HL-60 (cell line): ENCODE results near the gene MELTF.

Source experiments
- DNase-seq, 2 experiments: peaks; one replicate each; pipeline ENCODE4 v3.0.0-alpha.2; 2010 to 2020; ENCODE audit warnings: low read depth in 1 of 2, low spot score in 1 of 2
- H3K27ac ChIP-seq: fragments of 250-450 bp; sonication (Bioruptor Pico); replicated peaks from 2 replicates; pipeline ENCODE4 v1.5.1; 2020; ENCODE audit warnings: mild to moderate bottlenecking, moderate library complexity
- H3K27me3 ChIP-seq: fragments of 250-450 bp; sonication (Bioruptor Pico); 2 replicates; pipeline ENCODE4 v1.5.1; 2021; ENCODE audit warnings: mild to moderate bottlenecking, moderate library complexity; ENCODE audit not compliant: insufficient read depth, poor library complexity, severe bottlenecking
- H3K4me3 ChIP-seq: replicated peaks from 2 replicates; pipeline ENCODE4 v1.5.1; 2011; ENCODE audit warnings: mild to moderate bottlenecking, control low read depth, low read length; ENCODE audit not compliant: insufficient read depth
- GABPA ChIP-seq: IDR thresholded peaks from 2 replicates; pipeline ENCODE4 v1.6.1; 2012; ENCODE audit warnings: low read depth
- POLR2AphosphoS5 ChIP-seq: IDR thresholded peaks from 2 replicates; pipeline ENCODE4 v1.6.1; 2012; ENCODE audit warnings: low read depth
- SPI1 ChIP-seq: IDR thresholded peaks from 2 replicates; pipeline ENCODE4 v1.6.1; 2012; ENCODE audit warnings: low read depth, mild to moderate bottlenecking, borderline replicate concordance
- TF ChIP-seq, protein P1 (sequence below): IDR thresholded peaks from 2 replicates; pipeline ENCODE4 v1.6.1; 2012; ENCODE audit warnings: low read depth; ENCODE audit not compliant: insufficient replicate concordance
- TF ChIP-seq, protein P2 (sequence below): IDR thresholded peaks from one replicate; pipeline ENCODE4 v1.5.1; 2011; ENCODE audit warnings: low read length, control low read depth, inconsistent platforms; ENCODE audit not compliant: insufficient read depth

Gene MELTF

DNA sequence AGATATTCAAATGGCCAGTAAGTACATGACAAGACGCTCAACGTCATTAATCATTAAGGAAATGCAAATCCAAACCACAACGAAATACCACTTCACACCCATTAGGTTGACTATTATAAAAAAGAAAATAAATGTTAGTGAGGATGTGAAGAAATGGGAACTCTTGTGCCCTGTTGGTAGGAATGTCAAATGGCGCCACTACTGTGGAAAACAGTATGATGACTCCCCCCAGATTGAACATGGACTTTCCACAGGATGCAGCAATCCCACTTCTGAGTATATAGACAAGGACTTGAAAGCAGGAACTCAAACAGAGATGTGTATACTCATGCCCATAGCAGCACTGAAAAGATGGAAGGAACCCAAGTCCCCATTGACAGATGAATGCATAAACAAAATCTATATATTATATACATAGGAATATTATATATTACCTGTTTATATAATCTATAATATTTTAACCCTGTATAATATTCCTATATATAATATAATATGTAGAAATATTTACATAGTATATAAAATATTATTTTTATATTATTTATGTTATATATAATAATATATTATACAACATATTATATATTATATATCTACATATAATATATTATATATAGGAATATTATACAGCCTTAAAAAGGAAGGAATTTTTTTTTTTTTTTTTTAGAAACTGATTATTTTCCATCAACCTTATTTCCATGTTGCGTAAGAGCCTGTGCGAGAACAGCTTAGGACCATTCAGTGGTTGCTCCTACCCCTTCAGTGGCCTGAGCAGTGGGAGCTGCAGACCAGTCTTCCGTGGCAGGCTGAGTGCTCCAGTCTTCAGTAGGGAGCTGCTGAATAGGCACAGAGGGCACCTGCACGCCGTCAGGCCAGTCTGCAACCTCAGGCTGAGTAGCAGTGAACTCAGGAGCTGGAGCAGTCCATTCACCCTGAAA, 43.4 kb downstream of the MELTF start:
- H3K27ac ChIP-seq: no peak overlapping the region
- H3K27me3 ChIP-seq: no peaks in the 10 kb centered on the region
- no peak overlapping the region for H3K4me3 ChIP-seq
- no peak for DNase-seq
- TF ChIP-seq SPI1 (no peak), POLR2AphosphoS5 (no peak), GABPA (no peak)
- TF ChIP-seq, protein P1, sequence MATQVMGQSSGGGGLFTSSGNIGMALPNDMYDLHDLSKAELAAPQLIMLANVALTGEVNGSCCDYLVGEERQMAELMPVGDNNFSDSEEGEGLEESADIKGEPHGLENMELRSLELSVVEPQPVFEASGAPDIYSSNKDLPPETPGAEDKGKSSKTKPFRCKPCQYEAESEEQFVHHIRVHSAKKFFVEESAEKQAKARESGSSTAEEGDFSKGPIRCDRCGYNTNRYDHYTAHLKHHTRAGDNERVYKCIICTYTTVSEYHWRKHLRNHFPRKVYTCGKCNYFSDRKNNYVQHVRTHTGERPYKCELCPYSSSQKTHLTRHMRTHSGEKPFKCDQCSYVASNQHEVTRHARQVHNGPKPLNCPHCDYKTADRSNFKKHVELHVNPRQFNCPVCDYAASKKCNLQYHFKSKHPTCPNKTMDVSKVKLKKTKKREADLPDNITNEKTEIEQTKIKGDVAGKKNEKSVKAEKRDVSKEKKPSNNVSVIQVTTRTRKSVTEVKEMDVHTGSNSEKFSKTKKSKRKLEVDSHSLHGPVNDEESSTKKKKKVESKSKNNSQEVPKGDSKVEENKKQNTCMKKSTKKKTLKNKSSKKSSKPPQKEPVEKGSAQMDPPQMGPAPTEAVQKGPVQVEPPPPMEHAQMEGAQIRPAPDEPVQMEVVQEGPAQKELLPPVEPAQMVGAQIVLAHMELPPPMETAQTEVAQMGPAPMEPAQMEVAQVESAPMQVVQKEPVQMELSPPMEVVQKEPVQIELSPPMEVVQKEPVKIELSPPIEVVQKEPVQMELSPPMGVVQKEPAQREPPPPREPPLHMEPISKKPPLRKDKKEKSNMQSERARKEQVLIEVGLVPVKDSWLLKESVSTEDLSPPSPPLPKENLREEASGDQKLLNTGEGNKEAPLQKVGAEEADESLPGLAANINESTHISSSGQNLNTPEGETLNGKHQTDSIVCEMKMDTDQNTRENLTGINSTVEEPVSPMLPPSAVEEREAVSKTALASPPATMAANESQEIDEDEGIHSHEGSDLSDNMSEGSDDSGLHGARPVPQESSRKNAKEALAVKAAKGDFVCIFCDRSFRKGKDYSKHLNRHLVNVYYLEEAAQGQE: no peak
- TF ChIP-seq, protein P2, sequence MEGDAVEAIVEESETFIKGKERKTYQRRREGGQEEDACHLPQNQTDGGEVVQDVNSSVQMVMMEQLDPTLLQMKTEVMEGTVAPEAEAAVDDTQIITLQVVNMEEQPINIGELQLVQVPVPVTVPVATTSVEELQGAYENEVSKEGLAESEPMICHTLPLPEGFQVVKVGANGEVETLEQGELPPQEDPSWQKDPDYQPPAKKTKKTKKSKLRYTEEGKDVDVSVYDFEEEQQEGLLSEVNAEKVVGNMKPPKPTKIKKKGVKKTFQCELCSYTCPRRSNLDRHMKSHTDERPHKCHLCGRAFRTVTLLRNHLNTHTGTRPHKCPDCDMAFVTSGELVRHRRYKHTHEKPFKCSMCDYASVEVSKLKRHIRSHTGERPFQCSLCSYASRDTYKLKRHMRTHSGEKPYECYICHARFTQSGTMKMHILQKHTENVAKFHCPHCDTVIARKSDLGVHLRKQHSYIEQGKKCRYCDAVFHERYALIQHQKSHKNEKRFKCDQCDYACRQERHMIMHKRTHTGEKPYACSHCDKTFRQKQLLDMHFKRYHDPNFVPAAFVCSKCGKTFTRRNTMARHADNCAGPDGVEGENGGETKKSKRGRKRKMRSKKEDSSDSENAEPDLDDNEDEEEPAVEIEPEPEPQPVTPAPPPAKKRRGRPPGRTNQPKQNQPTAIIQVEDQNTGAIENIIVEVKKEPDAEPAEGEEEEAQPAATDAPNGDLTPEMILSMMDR: no peak

DNA sequence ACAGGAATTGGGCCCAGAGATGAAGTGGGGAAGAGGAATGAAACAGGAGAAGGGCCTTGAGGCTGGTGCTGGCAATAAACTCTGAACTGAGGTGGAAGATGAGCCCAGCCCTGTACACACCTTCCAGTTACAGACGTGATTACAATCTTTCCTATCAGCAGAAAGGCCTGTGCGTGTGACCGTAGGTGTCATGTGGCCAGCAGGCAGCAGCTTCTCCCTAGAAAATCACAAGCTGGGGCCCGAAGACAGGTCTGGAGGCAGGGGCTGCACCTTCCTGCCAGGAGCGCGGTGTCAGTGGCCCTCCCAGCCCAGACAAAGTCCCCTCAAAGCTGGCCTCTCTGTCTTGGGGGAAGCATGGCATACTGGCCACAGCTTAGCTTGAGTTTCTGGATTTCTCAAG, 44.3 kb downstream of the MELTF start:
- Histone ChIP-seq H3K4me3 (no peak overlapping the region), H3K27me3 (no peaks in the 10 kb centered on the region), H3K27ac (no peak overlapping the region)
- DNase-seq: no peak
- no peak for TF ChIP-seq POLR2AphosphoS5

DNA sequence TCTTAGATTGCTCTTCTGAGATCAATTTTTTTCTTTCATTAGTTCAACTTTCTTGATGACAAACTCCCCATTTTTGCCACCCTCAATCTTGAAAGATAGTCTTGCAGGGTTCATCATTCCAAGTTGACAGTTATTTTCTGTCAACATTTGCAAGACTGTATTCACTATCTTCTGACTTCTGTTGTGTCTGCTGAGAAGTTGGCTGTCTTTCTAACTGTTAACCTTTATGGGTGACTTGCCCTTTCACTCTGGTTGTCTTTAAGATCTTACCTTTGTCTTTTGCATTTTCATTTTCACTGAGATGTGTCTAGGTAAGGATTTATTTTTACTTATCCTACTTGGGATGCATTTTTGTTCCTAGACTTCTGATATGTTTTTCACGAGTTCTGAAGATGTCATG, 46.4 kb downstream of the MELTF start:
- no peak overlapping the region for H3K27ac ChIP-seq
- no peak overlapping the region for H3K4me3 ChIP-seq
- DNase-seq: no peak
- no peaks in the 10 kb centered on the region for H3K27me3 ChIP-seq
- TF ChIP-seq, protein P2: no peak
- TF ChIP-seq GABPA: no peak
- no peak for TF ChIP-seq SPI1
- TF ChIP-seq, protein P1: no peak
- no peak for TF ChIP-seq POLR2AphosphoS5

DNA sequence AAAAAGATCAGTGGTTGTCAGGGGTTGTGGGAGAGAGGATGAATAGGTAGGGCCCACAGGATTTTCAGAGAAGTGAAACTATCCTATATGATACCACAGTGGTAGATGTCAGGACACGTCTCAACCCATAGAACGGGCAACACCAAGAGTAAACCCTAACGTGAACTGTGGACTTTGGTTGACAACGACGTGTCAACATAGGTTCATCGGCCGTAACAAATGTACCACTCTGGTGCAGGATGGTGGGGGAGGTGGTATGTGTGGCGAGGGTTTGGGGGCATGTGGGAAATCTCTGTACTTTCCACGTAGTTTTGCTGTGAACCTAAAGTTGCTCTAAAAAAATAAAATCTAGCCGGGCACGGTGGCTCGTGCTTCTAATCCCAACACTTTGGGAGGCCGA, 48.0 kb downstream of the MELTF start:
- Histone ChIP-seq H3K27ac (no peak overlapping the region), H3K4me3 (no peak overlapping the region), H3K27me3 (no peaks in the 10 kb centered on the region)
- no peak for DNase-seq
- TF ChIP-seq GABPA (no peak), POLR2AphosphoS5 (no peak)
- TF ChIP-seq, protein P2: no peak
